Measurements from ENCODE around the gene MERTK. TPM values are rescaled to one million over a fixed set of nuclear protein-coding genes. Genes with fewer than 3 reads are reported as not detected.
"Not testable (repeated sequence)": the region's sequence is repeated elsewhere in the genome, so short reads cannot be mapped to it uniquely, and the experiment has no call there.

Gene MERTK
- total RNA-seq, 1 donor from 2014 or later = 8.4 TPM

DNA sequence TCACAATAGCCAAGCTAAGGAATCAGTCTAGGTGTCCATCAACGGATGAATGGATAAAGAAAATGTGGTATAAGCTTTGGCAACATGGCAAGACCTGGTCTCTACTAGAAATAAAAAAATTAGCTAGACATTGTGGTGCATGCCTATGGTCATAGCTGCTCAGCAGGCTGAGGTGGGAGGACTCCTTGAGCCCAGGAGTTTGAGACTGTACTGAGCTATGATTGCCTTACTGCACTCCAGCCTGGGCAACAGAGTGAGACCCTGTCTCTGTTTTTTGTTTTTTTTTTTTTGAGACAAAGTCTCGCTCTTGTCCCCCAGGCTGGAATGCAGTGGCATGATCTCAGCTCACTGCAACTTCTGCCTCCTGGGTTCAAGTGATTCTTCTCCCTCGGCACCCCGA is 11.6 kb downstream of the MERTK start:
- not testable (repeated sequence) for DNase-seq (ENCODE audit: low spot score)

DNA sequence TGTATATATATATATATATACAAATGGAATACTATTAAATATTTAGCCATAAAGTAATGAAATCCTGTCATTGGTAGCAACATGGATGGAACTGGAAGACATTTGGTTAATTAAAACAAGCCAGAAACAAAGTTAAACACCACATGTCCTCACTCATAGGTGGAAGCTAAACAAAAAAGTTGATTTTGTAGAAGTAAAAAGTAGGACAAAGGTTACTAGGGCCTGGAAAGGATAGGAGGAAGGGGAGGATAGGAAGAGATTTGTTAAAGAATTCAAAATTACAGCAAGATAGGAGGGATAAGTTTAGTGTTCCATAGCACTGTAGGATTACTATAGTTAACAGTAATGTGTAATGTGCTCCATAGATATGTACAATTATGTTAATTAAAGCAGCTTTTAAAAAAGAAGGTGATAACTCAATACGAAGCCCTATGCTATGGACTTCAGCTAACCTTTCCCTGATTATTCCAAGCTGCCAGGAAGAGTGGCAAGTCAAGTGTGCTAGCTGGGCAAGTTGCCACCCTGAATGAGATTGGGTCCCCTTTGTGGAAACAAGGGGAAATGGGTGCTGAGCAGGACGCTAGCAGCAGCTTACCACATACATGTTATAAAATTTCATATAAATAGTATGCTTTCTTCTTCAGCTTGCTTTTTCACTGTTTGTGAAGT is 12.3 kb downstream of the MERTK start:
- no peak for DNase-seq (ENCODE audit: low spot score)

DNA sequence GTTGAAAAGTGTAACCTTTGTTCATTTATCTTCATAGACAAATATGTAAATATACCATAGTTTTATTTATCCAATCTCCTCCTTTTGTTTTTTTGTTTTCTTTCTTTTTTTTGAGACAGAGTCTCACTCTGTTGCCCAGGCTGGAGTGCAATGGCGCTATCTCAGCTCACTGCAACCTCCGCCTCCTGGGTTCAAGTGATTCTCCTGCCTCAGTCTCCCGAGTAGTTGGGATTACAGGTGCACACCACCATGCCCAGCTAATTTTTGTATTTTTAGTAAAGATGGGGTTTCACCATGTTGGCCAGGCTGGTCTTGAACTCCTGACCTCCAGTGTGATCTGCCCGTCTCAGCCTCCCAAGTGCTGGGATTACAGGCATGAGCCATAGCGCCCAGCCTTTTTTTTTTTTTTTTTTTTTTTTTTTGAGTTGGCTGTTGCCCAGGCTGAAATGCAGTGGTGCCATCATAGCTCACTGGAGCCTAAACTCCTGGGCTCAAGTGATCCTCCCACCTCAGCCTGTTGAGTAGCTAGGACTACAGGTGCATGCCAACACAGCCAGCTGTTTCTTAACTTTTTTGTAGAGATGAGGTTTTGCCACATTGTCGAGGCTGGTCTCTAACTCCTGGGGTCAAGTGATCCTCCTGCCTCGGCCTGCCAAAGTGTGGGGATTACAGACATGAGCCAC is 13.0 kb downstream of the MERTK start:
- DNase-seq (ENCODE audit: low spot score) = not testable (repeated sequence)

DNA sequence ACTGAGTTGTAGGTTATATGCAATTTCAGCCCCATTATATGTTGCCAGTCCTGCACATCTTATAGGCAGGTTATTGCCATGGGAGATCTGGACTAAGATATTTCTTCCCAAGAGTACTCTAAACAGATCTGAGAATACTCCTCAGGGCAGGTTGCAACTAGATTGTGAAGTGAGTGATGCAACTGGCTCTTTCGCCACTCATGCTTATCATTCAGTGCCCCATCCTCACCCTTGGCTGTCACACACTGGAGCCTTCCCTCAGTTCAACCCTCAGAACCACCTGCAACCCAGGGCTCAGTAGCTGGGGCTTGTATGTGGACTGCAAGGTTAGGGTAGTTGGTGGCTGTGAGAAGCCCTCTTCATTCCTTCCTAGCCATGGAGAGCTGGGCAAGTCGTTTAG is 14.1 kb downstream of the MERTK start:
- no peak for DNase-seq (ENCODE audit: low spot score)

DNA sequence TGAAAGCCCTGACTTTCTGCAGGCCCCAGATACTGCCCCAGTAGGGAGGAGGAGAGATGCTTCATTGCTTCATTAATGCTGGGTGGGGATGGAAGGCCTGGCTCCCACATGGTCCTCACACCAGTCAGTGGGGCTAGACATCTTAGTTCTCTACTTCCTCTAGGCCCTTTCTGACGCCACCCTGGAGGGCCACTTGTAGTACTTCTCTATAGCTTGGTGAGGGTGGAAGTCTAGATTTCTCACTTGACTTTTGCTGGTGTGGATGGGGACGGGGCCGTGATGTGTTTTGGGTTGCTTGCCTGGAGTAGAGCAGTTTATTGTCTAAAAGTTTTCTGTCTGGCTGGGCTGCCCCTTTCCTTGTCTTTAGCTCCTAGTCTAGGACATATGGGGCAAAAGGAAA is 18.7 kb downstream of the MERTK start:
- DNase-seq (ENCODE audit: low spot score) = no peak

DNA sequence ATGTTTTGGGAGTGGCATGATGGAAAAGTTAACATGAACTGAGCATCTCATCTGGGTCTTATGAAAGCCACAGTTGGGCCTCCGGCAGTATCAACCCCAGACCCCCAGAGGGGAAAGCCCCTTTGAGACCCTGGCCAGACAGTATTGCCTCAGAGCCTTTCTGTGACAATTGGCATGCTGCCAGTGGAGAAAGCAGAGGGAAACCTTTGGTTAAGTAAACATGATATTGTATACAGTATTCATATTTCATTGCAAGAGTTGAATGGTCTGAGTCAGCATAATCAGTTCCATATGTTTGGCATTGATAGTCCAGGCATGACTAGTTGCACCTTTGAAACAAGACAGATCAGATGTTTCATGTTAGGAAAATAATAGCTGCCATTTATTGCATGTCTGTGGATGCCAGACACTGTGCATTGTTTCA is 20.0 kb downstream of the MERTK start:
- peak; percentile 62 for DNase-seq (ENCODE audit: low spot score)

DNA sequence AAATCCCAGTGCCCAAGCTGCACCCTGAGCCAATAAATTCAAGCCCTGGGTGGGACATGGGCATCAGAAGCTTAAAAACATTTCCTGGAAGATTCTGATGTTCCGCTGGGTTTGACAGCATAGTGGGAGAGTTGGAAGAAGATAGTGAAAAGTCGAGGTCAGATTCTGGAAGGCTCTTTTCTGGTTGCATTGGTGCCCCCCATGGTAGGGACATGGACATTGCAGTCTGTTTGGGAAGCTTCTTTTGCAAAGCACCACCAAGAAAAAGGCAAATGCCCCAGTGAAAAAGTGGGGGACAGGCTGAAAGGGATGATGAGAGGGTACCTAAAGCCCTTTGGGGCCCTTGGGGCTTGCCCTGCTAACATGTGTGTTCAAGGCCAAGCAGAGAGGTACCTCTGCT is 21.0 kb downstream of the MERTK start:
- DNase-seq (ENCODE audit: low spot score) = no peak

DNA sequence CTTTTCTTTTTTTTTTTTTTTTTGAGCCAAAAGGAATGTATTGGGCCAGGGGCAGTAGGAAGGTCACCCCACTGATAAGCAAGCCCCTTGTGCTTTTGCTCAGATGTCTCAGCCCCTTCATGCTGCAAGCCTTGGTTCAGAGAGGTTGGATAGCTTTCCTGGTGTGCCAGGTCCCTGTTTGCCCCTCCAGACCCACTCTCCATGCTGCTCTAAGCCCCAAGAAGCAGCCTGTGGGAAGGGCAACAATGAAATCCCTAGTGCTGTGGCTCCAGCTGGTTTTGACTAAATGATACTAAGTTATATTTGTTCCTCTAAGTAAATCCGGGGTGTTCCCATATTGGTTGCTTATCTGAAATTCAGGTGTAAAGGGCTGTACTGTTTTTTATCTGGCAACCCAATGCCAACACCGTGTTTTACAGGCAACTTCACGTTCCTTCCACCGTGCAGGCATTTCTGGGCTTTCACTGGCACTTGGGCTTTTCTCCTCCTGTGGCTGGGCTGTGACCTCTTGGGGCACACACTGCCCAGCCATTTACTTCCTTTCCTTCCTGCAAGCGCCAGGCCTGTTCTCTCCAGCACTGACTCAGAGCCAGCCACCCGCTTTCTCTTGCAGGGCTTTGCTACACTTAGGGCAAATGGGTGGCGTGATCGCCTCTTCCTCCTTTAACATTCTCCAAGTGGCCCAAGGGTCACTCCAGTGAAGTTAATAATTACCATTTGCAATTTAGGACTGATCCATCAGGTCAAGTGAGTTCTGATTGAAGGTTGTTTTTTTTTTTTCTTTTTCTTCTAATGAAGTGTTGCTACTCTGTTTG is 21.6 kb downstream of the MERTK start:
- DNase-seq (ENCODE audit: low spot score) = no peak

DNA sequence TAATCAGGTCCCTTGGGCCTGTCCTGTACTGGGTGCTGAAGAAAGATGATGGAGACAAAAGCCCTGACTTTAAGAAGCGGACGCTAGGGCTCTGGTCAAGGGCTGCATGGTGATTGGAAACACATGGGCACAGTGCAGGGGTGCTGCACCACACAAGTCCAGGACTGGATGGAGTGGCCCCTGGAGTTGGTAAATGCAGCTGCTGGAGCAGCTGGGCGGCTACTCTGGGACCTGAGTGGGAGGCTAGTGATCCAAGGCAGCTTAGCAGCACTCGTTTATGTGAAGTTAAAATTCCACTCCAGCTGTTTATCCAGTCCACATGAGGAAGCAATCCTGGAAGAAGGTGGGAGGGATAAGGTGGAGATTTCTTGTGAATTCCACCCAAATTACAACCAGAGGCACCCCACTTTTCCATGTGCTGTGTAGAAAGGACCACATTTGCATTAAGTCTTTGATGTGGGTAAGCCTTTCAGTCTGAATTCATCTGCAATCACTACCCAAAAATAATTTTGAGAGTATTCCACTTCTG is 24.9 kb downstream of the MERTK start:
- peak; percentile 43 for DNase-seq (ENCODE audit: low spot score)

DNA sequence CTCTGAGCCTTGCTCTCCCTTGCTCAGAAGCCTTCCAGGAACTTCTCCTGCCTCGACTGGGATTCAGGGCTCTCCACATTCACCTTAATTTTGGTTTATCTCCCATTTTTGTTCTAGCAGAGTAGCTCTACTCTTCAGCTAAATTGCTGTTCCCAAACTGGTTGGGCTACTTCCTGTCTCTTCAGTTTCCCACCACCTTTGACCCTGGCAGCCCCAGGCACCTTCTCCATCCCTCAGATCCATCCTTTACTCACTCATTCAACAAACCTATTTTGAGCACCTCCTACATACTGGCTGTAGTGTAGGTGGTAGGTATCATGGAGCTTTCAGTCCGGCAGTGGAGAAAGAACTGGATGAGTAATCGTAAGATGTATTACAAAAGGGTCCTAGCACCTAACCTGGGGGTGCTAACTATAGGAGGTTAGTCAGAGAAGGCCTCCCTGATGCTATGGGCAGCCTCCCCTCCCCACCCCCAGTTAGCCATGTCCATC is 26.3 kb downstream of the MERTK start:
- DNase-seq (ENCODE audit: low spot score) = no peak

DNA sequence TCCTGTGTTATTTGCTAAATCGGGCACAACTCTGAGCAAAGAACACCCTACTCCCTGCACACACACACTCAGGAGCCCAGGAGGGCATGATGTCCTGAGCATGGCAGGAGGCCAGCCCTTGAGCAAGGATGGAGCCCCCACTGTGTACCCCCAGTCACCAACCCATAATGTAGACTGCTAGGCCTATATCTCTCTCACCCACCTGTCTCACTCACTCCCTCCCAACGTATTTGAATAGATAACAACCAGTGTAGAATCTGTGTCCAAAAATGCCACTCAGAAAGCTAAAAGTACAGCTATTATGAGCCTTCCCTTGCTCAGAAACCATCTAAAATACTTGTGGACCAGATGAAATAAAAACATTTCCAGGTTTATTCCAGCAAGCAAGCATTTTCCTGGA is 29.3 kb downstream of the MERTK start:
- no peak for DNase-seq (ENCODE audit: low spot score)

DNA sequence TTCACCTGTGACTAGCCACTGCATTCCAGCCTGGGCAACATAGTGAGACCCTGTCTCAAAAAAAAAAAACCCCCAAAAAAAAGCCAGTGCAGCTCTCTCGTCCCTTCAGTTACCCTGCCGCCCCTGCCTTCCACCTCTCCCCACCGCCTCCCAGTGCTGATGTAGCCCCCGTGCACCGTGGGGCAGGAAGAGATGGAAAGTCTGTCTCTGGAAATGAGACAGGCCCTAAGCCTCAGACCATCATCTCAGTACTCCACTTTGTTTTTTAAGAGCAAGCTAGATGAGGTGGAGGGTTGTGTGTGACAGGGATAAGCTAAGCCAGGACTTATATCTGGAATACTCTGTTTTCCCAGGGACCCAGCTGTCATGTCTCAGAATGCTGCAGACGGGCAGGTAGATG is 32.0 kb downstream of the MERTK start:
- no peak for DNase-seq (ENCODE audit: low spot score)

DNA sequence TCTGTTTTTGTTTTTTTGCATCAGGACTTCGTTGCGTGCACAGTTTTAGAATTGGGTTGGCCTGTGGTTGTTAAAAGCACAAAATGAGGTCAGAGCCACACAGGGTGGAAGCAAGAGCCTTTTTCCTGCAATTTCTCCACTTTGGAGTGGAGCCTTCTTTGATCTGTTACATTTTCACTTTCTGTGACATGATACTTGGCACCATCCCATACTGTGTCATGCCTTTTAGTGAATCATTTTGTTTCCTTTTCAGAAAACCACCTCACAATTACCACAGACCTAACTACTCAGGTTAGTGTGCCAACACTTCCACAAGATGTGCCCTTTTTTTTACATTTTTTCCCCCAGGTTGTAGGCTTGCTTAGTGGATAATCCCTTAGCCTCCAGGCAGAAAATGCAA is 32.5 kb downstream of the MERTK start:
- DNase-seq (ENCODE audit: low spot score) = peak; percentile 37

DNA sequence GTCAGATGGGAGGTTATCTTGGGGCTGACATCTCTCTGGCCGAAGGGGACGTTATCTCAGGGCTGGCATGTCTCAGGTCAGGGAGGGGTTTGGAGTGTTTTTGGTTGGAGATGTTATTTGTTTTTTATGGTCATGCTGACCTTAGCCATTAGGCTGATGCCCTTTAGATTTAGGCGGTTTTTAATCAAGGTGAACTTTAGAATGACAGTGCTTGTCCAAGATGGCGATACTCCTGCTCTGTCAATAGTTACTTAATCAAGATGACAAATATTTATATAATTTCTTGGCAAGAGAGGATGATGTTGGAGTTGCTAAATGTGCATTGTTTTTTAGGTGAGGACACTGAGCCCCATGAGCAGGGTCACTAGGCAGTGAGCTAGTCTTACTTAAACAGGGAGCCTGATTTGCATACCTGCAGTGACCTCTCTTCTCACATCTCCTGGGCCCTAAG is 34.5 kb downstream of the MERTK start:
- DNase-seq (ENCODE audit: low spot score) = no peak

DNA sequence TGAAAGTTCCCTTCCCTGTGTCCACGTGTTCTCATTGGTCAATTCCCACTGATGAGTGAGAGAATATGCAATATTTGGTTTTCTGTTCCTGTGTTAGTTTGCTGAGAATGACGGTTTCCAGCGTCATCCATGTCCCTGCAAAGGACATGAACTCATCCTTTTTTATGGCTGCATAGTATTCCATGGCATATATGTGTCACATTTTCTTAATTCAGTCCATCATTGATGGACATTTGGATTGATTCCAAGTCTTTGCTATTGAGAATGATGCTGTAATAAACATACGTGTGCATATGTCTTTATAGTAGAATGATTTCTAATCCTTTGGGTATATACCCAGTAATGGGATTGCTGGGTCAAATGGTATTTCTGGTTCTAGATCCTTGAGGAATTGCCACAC is 35.5 kb downstream of the MERTK start:
- not testable (repeated sequence) for DNase-seq (ENCODE audit: low spot score)

DNA sequence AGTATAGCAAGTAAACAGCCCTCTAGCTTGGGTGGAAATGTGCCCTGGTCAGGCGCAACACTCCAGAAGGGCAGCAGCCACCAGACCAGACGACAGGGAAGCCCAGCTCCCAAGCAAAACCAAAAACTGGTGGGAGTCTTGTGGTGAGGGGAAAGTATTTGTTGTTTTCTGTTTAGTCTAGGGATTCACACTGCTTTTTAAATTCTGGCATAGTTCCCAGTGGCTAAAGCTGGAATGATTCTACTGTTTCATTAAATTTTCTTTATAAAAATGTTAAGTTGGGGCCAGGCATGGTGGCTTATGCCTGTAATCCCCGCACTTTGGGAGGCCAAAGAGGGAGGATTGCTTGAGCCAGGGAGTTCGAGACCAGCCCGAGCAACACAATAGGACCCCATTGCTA is 38.5 kb downstream of the MERTK start:
- DNase-seq (ENCODE audit: low spot score) = no peak

DNA sequence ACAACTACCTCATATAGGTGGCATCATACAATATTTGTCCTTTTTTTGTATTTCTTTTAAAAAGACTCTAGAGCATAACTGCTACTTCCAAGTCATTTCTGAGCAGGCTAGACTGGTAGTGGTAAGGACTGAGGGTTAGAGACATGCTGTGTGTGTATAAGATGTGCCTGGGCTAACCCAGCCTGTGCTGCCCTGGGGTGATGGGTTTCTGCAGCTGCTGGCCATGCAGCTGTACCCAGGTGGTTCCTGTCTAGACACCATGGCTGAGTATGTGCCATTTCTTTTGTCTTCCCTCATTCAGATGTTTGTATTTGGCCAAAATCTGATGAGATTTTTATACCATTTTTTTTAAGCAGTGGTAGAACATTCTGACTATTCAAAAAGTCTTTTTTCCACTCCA is 40.0 kb downstream of the MERTK start:
- DNase-seq (ENCODE audit: low spot score) = no peak

DNA sequence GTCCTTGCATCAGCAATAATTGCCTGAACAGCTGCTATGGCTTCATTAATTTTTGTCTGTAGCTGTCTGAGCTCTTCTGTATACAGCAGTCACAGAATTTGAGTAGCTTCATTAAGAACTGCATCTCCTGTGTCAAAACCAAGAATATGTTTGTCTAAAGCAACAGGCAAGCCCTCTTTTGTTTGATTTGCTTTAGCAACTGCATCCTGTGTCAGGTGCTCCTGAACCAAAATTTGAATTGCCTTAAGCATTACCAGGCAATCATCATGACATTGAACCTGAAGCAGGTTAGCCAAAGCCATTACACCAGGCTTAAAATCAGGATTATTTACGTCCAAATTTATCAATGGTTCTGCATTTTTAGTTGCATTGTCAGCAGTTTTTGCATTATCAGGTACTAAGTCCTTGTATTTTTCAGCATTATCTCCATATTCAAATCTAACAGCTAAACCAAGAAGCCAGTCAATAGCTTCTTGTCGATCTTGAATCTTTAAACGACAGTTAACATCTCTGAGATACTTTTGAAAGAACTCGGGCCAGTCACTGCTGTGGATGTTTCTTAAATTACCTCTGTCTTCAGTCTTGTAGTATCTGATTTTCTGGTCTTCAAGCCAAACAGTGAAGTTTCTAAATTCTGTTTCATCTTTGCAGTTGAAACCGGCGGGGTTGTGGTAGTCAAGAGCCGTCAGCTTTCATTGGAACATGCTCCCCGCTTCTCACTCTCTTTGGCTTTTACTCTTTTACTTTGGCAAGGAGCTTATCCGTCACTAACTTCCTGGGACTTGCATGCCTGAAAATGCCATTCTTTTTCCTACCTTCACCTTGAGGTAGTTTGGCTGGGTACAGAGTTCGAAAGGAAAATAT is 42.2 kb downstream of the MERTK start:
- no peak for DNase-seq (ENCODE audit: low spot score)

DNA sequence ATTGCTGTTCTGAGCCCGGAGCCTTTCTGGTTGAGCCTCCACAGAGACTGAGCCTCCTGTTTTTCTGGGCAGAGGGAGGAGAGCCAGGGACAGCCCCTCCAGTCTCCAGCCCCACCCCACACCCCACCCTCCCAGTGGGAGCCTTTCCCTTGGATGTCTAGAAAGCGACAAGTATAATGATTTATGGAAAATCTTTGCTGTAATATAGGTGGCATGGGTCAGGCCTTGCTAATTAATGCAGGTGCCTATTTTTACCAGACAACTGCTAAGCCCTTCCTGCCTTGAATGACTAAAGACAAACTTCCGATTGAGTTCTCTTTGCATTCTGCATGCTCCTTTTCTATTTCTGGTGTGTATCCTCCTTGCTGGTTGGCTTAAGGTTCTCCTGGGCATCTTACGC is 43.1 kb downstream of the MERTK start:
- no peak for DNase-seq (ENCODE audit: low spot score)

DNA sequence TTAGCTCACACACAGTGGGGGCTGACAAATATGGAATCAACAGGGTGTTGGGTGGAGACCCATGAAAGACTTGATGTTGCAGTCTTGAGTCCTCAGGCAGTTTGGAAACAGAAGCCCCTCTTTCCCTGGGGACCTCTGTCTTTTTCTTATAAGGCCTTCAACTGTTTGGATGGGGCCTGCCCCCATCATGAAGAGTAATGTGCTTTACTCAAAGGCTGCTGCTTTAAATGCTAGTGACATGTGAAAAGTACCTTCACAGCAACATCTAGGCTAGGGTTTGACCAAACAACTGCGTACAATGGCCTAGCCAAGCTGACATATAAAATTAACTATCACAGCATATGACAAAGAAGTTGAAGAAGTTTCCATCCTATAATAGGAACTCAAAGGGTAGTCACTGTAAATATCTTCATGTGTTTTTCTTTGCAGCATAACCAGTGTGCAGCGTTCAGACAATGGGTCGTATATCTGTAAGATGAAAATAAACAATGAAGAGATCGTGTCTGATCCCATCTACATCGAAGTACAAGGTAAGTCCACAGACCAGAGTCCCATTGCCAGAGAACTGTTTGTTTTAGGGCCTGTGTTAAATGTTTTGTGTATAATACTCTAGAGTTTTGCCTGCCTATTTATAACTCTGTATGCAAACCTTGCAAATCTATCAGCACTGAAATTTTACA is 46.3 kb downstream of the MERTK start:
- DNase-seq (ENCODE audit: low spot score) = no peak
